HEK293 (cell line): ENCODE data around the gene SLC37A2.

Experiments used
- CTCF ChIA-PET: fragments of 350-600 bp; formaldehyde crosslinking; extraction: SDS; loops from one replicate; lab custom pipeline; 2021; ENCODE audit warnings: antibody characterized with exemption; lab: Yijun Ruan, JAX
- POLR2A ChIA-PET: fragments of 300-600 bp; formaldehyde crosslinking; extraction: SDS; loops from one replicate; lab custom pipeline; 2020; ENCODE audit warnings: antibody characterized with exemption, inconsistent platforms; lab: Yijun Ruan, JAX
- H3K27ac ChIP-seq: fragments of 200-500 bp; sonication (Bioruptor generic); 2 replicates; pipeline ENCODE4 v1.5.1; 2014; ENCODE audit warnings: low read depth, low read length, control low read depth, inconsistent platforms; ENCODE audit errors: extremely low read depth
- H3K36me3 ChIP-seq, 2 experiments: fragments of 200-500 bp in 1 of 2; sonication (Bioruptor generic) in 1 of 2; 1 replicate in 1 of 2; 2 replicates in 1 of 2; pipeline ENCODE4 v1.5.1; 2014 to 2017; ENCODE audit warnings: inconsistent platforms in 2 of 2, low read length in 2 of 2; ENCODE audit not compliant: control insufficient read depth in 2 of 2, insufficient read depth in 1 of 2
- H3K4me1 ChIP-seq: fragments of 200-500 bp; sonication (Bioruptor generic); 2 replicates; pipeline ENCODE4 v1.5.1; 2014; ENCODE audit warnings: mild to moderate bottlenecking, low read length, inconsistent platforms; ENCODE audit not compliant: control insufficient read depth, insufficient read depth
- H3K4me3 ChIP-seq: 2 replicates; pipeline ENCODE4 v1.5.1; 2011; ENCODE audit warnings: low read depth, mild to moderate bottlenecking, control low read depth, low read length, moderate library complexity
- H3K9me3 ChIP-seq: fragments of 200-500 bp; sonication (Bioruptor generic); 2 replicates; pipeline ENCODE4 v1.5.1; 2014; ENCODE audit warnings: low read depth, low read length, inconsistent platforms; ENCODE audit not compliant: control insufficient read depth, insufficient read depth
- TRIM28 ChIP-seq: IDR thresholded peaks from 2 replicates; pipeline ENCODE4 v1.6.1; 2011; ENCODE audit warnings: low read length, control low read depth, borderline replicate concordance
- ZBTB8A ChIP-seq: fragments of 450-650 bp; formaldehyde crosslinking; IDR thresholded peaks from 2 replicates; pipeline ENCODE4 v1.5.1; 2016; ENCODE audit warnings: missing biosample characterization, missing genetic modification characterization
- ZEB2 ChIP-seq: fragments of 450-650 bp; formaldehyde crosslinking; IDR thresholded peaks from 2 replicates; pipeline ENCODE4 v1.5.1; 2016; ENCODE audit warnings: missing biosample characterization, missing genetic modification characterization
- ZNF112 ChIP-seq: fragments of 450-650 bp; formaldehyde crosslinking; IDR thresholded peaks from 2 replicates; pipeline ENCODE4 v1.5.0; 2017; ENCODE audit warnings: missing biosample characterization, missing genetic modification characterization
- ZNF114 ChIP-seq: fragments of 450-650 bp; formaldehyde crosslinking; IDR thresholded peaks from 2 replicates; pipeline ENCODE4 v1.5.0; 2017; ENCODE audit warnings: missing biosample characterization, missing genetic modification characterization
- ZNF133 ChIP-seq: fragments of 450-650 bp; formaldehyde crosslinking; IDR thresholded peaks from 2 replicates; pipeline ENCODE4 v1.5.1; 2016; ENCODE audit warnings: missing biosample characterization, missing genetic modification characterization
- ZNF2 ChIP-seq: fragments of 450-650 bp; formaldehyde crosslinking; IDR thresholded peaks from 2 replicates; pipeline ENCODE4 v1.5.1; 2016; ENCODE audit warnings: missing biosample characterization, missing genetic modification characterization
- ZNF366 ChIP-seq: fragments of 450-650 bp; formaldehyde crosslinking; conservative IDR thresholded peaks from 2 replicates; pipeline ENCODE4 v1.5.1; 2016; ENCODE audit warnings: missing biosample characterization, missing genetic modification characterization
- ZNF37A ChIP-seq: fragments of 450-650 bp; IDR thresholded peaks from 2 replicates; pipeline ENCODE4 v1.5.1; 2018; ENCODE audit warnings: missing biosample characterization, missing genetic modification characterization
- ZNF510 ChIP-seq: fragments of 450-650 bp; formaldehyde crosslinking; IDR thresholded peaks from 2 replicates; pipeline ENCODE4 v1.5.1; 2018; ENCODE audit warnings: mild to moderate bottlenecking, missing genetic modification characterization, missing biosample characterization; ENCODE audit not compliant: insufficient replicate concordance
- ZNF530 ChIP-seq: fragments of 450-650 bp; formaldehyde crosslinking; IDR thresholded peaks from 2 replicates; pipeline ENCODE4 v1.5.1; 2016; ENCODE audit warnings: low read depth, missing biosample characterization, missing genetic modification characterization
- ZNF561 ChIP-seq: fragments of 450-650 bp; IDR thresholded peaks from 2 replicates; pipeline ENCODE4 v1.5.1; 2018; ENCODE audit warnings: missing biosample characterization, missing genetic modification characterization, borderline replicate concordance
- ZNF777 ChIP-seq: fragments of 450-650 bp; formaldehyde crosslinking; IDR thresholded peaks from 2 replicates; pipeline ENCODE4 v1.5.1; 2017; ENCODE audit warnings: missing biosample characterization, missing genetic modification characterization, borderline replicate concordance
- ZNF791 ChIP-seq: fragments of 450-650 bp; formaldehyde crosslinking; IDR thresholded peaks from 2 replicates; pipeline ENCODE4 v1.5.1; 2016; ENCODE audit warnings: missing biosample characterization, missing genetic modification characterization
- TF ChIP-seq, protein P1 (sequence below): fragments of 450-650 bp; formaldehyde crosslinking; IDR thresholded peaks from 2 replicates; pipeline ENCODE4 v1.5.1; 2016; ENCODE audit warnings: missing biosample characterization, missing genetic modification characterization
- TF ChIP-seq, protein P2 (sequence below): fragments of 450-650 bp; formaldehyde crosslinking; IDR thresholded peaks from 2 replicates; pipeline ENCODE4 v1.5.1; 2016; ENCODE audit warnings: missing biosample characterization, missing genetic modification characterization, borderline replicate concordance
- TF ChIP-seq, protein P3 (sequence below): fragments of 450-650 bp; formaldehyde crosslinking; IDR thresholded peaks from 2 replicates; pipeline ENCODE4 v1.5.1; 2017; ENCODE audit warnings: missing biosample characterization, missing genetic modification characterization
- TF ChIP-seq, protein P4 (sequence below): fragments of 450-650 bp; formaldehyde crosslinking; IDR thresholded peaks from 2 replicates; pipeline ENCODE4 v1.5.1; 2016; ENCODE audit warnings: missing biosample characterization, missing genetic modification characterization
- TF ChIP-seq, protein P5 (sequence below): fragments of 450-650 bp; formaldehyde crosslinking; IDR thresholded peaks from 2 replicates; pipeline ENCODE4 v1.5.1; 2017; ENCODE audit warnings: missing biosample characterization, missing genetic modification characterization
- TF ChIP-seq, protein P6 (sequence below): fragments of 450-650 bp; formaldehyde crosslinking; IDR thresholded peaks from 2 replicates; pipeline ENCODE4 v1.5.1; 2016; ENCODE audit warnings: missing biosample characterization, missing genetic modification characterization

The SLC37A2 gene

DNA sequence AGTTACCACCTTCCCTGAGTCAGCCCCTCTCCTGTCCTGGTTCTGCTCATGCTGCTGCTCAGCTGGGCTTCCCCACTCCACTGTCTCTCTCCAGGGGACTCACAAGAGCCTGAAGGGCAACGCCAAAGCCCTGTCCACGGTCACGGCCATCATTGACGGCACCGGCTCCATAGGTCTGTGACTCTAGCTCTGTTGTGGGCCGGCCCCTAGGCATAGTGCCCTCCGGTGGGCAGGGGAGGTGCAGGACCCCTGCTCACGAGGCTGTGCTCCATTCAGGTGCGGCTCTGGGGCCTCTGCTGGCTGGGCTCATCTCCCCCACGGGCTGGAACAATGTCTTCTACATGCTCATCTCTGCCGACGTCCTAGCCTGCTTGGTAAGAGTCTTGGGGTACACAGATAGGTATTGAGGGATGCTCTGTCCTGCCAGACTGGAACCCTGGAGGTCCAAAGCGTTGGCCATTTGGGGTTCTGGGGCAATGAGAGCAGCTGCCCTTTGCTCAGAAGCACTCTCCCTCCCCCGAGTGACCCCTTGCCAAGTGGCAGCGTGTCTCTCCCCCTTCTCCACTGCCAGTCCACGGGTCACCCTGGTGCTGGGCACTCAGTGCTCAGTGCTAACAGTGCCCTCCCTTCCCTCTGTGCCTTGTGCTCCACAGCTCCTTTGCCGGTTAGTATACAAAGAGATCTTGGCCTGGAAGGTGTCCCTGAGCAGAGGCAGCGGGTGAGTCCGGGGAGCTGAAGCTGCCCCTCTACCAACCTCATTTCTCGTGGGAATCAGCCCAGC lies 22.4 kb downstream of the SLC37A2 start:
- ChIA-PET CTCF (no interaction called here), POLR2A (no interaction called here)
- no peak overlapping the region for H3K4me3 ChIP-seq

DNA sequence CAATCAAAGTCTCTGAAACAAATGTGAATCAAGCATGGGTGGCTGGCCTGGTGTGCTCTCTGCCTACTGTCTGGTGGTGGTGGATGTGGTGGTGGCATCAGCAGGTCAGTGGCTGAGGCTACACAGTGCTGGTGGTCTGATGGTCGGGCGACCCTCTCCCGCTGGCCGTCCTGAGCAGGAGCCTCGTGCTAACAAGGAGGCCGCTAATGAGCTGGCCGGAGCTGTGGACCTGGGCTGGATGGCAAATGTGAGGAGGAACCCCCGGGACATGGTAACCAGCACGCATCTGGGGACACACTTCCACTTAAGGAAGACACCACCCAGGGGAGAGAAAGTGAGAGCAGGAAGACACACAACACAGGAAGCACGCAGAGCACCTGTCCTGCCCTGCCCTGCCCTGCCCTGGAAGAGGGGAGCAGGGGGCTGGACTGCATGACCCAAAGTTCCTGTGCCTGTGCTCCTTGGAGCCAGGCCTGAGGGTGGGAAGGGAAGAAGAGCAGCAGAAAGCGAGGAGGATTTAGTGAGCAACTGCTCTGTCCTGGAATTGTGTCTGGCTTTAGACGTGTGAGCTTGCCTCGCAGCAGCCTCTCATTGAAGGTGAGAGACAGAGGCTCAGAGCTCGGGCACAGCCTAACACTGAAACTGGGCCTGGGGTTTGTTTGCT lies 23.7 kb downstream of the SLC37A2 start:
- no peak overlapping the region for H3K27ac ChIP-seq
- CTCF ChIA-PET, result interaction anchor here (0.5 to 0.6 kb wide), 2 partner anchors 103 to 125 kb away, joined by 3 read pairs; no protein-coding TSS in a partner anchor
- H3K4me1 ChIP-seq, result no peaks in the 10 kb centered on the region
- peaks cover 0 to 13% of the 10 kb centered on the region in 2 experiments; a peak in 1 of 3 replicates for H3K36me3 ChIP-seq
- H3K9me3 ChIP-seq, result no peaks in the 10 kb centered on the region
- H3K4me3 ChIP-seq, result no peak overlapping the region
- POLR2A ChIA-PET, result no interaction called here
- TF ChIP-seq, protein P1, sequence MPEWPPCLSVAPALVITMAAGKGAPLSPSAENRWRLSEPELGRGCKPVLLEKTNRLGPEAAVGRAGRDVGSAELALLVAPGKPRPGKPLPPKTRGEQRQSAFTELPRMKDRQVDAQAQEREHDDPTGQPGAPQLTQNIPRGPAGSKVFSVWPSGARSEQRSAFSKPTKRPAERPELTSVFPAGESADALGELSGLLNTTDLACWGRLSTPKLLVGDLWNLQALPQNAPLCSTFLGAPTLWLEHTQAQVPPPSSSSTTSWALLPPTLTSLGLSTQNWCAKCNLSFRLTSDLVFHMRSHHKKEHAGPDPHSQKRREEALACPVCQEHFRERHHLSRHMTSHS (tag by site-specific recombination), result no peak
- TF ChIP-seq ZNF561 (tag by site-specific recombination), result no peak
- TF ChIP-seq, protein P2, sequence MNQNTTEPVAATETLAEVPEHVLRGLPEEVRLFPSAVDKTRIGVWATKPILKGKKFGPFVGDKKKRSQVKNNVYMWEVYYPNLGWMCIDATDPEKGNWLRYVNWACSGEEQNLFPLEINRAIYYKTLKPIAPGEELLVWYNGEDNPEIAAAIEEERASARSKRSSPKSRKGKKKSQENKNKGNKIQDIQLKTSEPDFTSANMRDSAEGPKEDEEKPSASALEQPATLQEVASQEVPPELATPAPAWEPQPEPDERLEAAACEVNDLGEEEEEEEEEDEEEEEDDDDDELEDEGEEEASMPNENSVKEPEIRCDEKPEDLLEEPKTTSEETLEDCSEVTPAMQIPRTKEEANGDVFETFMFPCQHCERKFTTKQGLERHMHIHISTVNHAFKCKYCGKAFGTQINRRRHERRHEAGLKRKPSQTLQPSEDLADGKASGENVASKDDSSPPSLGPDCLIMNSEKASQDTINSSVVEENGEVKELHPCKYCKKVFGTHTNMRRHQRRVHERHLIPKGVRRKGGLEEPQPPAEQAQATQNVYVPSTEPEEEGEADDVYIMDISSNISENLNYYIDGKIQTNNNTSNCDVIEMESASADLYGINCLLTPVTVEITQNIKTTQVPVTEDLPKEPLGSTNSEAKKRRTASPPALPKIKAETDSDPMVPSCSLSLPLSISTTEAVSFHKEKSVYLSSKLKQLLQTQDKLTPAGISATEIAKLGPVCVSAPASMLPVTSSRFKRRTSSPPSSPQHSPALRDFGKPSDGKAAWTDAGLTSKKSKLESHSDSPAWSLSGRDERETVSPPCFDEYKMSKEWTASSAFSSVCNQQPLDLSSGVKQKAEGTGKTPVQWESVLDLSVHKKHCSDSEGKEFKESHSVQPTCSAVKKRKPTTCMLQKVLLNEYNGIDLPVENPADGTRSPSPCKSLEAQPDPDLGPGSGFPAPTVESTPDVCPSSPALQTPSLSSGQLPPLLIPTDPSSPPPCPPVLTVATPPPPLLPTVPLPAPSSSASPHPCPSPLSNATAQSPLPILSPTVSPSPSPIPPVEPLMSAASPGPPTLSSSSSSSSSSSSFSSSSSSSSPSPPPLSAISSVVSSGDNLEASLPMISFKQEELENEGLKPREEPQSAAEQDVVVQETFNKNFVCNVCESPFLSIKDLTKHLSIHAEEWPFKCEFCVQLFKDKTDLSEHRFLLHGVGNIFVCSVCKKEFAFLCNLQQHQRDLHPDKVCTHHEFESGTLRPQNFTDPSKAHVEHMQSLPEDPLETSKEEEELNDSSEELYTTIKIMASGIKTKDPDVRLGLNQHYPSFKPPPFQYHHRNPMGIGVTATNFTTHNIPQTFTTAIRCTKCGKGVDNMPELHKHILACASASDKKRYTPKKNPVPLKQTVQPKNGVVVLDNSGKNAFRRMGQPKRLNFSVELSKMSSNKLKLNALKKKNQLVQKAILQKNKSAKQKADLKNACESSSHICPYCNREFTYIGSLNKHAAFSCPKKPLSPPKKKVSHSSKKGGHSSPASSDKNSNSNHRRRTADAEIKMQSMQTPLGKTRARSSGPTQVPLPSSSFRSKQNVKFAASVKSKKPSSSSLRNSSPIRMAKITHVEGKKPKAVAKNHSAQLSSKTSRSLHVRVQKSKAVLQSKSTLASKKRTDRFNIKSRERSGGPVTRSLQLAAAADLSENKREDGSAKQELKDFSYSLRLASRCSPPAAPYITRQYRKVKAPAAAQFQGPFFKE, result no peak
- no peak for TF ChIP-seq ZNF777 (tag by site-specific recombination)
- TF ChIP-seq, protein P3, sequence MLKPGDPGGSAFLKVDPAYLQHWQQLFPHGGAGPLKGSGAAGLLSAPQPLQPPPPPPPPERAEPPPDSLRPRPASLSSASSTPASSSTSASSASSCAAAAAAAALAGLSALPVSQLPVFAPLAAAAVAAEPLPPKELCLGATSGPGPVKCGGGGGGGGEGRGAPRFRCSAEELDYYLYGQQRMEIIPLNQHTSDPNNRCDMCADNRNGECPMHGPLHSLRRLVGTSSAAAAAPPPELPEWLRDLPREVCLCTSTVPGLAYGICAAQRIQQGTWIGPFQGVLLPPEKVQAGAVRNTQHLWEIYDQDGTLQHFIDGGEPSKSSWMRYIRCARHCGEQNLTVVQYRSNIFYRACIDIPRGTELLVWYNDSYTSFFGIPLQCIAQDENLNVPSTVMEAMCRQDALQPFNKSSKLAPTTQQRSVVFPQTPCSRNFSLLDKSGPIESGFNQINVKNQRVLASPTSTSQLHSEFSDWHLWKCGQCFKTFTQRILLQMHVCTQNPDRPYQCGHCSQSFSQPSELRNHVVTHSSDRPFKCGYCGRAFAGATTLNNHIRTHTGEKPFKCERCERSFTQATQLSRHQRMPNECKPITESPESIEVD, result no peak
- TF ChIP-seq ZNF37A (tag by site-specific recombination), result no peak
- no peak for TF ChIP-seq ZNF510 (tag by site-specific recombination)
- TF ChIP-seq, protein P4, sequence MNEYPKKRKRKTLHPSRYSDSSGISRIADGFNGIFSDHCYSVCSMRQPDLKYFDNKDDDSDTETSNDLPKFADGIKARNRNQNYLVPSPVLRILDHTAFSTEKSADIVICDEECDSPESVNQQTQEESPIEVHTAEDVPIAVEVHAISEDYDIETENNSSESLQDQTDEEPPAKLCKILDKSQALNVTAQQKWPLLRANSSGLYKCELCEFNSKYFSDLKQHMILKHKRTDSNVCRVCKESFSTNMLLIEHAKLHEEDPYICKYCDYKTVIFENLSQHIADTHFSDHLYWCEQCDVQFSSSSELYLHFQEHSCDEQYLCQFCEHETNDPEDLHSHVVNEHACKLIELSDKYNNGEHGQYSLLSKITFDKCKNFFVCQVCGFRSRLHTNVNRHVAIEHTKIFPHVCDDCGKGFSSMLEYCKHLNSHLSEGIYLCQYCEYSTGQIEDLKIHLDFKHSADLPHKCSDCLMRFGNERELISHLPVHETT, result no peak
- no peak for TF ChIP-seq ZNF133 (tag by site-specific recombination)
- no peak for TF ChIP-seq TRIM28
- no peak for TF ChIP-seq ZNF530
- TF ChIP-seq ZNF2, result no peak
- TF ChIP-seq ZEB2 (tag by site-specific recombination), result no peak
- TF ChIP-seq, protein P5, sequence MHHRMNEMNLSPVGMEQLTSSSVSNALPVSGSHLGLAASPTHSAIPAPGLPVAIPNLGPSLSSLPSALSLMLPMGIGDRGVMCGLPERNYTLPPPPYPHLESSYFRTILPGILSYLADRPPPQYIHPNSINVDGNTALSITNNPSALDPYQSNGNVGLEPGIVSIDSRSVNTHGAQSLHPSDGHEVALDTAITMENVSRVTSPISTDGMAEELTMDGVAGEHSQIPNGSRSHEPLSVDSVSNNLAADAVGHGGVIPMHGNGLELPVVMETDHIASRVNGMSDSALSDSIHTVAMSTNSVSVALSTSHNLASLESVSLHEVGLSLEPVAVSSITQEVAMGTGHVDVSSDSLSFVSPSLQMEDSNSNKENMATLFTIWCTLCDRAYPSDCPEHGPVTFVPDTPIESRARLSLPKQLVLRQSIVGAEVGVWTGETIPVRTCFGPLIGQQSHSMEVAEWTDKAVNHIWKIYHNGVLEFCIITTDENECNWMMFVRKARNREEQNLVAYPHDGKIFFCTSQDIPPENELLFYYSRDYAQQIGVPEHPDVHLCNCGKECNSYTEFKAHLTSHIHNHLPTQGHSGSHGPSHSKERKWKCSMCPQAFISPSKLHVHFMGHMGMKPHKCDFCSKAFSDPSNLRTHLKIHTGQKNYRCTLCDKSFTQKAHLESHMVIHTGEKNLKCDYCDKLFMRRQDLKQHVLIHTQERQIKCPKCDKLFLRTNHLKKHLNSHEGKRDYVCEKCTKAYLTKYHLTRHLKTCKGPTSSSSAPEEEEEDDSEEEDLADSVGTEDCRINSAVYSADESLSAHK (tag by site-specific recombination), result no peak
- TF ChIP-seq ZNF114 (tag by site-specific recombination), result no peak
- no peak for TF ChIP-seq ZNF112 (tag by site-specific recombination)
- TF ChIP-seq, protein P6, sequence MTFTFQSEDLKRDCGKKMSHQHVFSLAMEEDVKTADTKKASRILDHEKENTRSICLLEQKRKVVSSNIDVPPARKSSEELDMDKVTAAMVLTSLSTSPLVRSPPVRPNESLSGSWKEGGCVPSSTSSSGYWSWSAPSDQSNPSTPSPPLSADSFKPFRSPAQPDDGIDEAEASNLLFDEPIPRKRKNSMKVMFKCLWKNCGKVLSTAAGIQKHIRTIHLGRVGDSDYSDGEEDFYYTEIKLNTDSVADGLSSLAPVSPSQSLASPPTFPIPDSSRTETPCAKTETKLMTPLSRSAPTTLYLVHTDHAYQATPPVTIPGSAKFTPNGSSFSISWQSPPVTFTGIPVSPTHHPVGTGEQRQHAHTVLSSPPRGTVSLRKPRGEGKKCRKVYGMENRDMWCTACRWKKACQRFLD (tag by site-specific recombination), result no peak
- no peak for TF ChIP-seq ZBTB8A (tag by site-specific recombination)

More for the DNA sequence above, 22.4 kb downstream of the SLC37A2 start:
- no peaks in the 10 kb centered on the region for H3K9me3 ChIP-seq
- H3K4me1 ChIP-seq, result no peaks in the 10 kb centered on the region
- TF ChIP-seq ZNF366 (tag by site-specific recombination), result no peak
- no peak for TF ChIP-seq ZNF791 (tag by site-specific recombination)
- peaks cover 0 to 13% of the 10 kb centered on the region in 2 experiments; a peak in 1 of 3 replicates for H3K36me3 ChIP-seq
- H3K27ac ChIP-seq, result no peak overlapping the region
